Right lobe of liver (tissue), 6 donors: Measurements from ENCODE around the gene ICA1. TPM values are rescaled to one million over a fixed set of nuclear protein-coding genes. Genes with fewer than 3 reads are reported as not detected.

Source experiments
- ATAC-seq, 4 donors: fragments of 200-7000 bp; cut with Tn5 transposase; one replicate each; pipeline ENCODE4 v1.9.1; 2020; ENCODE audit warnings: mild to moderate bottlenecking in 4 of 4, moderate library complexity in 4 of 4
- DNase-seq, 3 donors: peaks; one replicate each; pipeline ENCODE4 v3.0.0-alpha.2; 2020
- H3K27ac ChIP-seq, 3 donors: fragments of 200-600 bp; one replicate each; pipeline ENCODE4 v1.8.0; 2022
- H3K27me3 ChIP-seq, 2 donors: fragments of 200-600 bp; one replicate each; pipeline ENCODE4 v1.8.0; 2022
- H3K36me3 ChIP-seq, 4 donors: fragments of 200-600 bp; sonication (generic) in 1 of 4; one replicate each; pipeline versions ENCODE4 v1.5.1 to v1.8.0; 2017 to 2022; ENCODE audit warnings: control low read depth in 1 of 4
- H3K4me1 ChIP-seq, 4 donors: fragments of 200-600 bp; sonication (generic) in 1 of 4; one replicate each; pipeline versions ENCODE4 v1.5.1 to v1.8.0; 2017 to 2022; ENCODE audit warnings: control low read depth in 1 of 4
- H3K4me3 ChIP-seq, 3 donors: fragments of 200-600 bp; one replicate each; pipeline ENCODE4 v1.8.0; 2022
- H3K9me3 ChIP-seq, 4 donors: fragments of 200-600 bp; sonication (generic) in 1 of 4; one replicate each; pipeline versions ENCODE4 v1.5.1 to v1.8.0; 2017 to 2022; ENCODE audit warnings: control low read depth in 1 of 4
- POLR2A ChIP-seq: fragments of 450-650 bp; IDR thresholded peaks from one replicate; pipeline ENCODE4 v1.6.1; 2017; ENCODE audit warnings: antibody characterized with exemption, mild to moderate bottlenecking
- WGBS: methylation state at CpG from one replicate; pipeline ENCODE4 v1.1.6; 2018; ENCODE audit warnings: low coverage, low lambda C conversion rate; ENCODE audit not compliant: insufficient coverage; ENCODE audit errors: missing lambda C conversion rate; 5-methylcytosine and 5-hydroxymethylcytosine counted together
- intact Hi-C, 2 donors: fragments of 100-400 bp; cut with DNase I; formaldehyde crosslinking; loops; one replicate each; pipeline versions ENCODE4 v1.11.2 to v1.14.1; 2022
- total RNA-seq, 6 experiments: library from RNA; depleted of rRNA in 2 of 6; stranded (reverse); fragments of >200 nt in 2 of 6; fragmentation: NEBNext Ultra II Directional in 3 of 6; extraction: Animal tissue kit (Norgen Biotek cat#: 25700) in 3 of 6; gene quantifications; one replicate each; pipeline versions ENCODE4 v1.1.0 to v1.2.4, GENCODE V29; 2016 to 2023
- TF ChIP-seq, protein P1 (sequence below), 4 donors: fragments of 200-600 bp in 3 of 4; fragments of 450-650 bp in 1 of 4; IDR thresholded peaks; one replicate each; pipeline versions ENCODE4 v1.5.1 to v1.8.0; 2016 to 2022; ENCODE audit warnings: antibody characterized with exemption in 4 of 4, mild to moderate bottlenecking in 2 of 4
- donor health status: DM: no; HTN: yes; CAD: no.
- donor health status: DM: no; HTN: no; CAD: no.
- donor health status: DM: no; HTN: no; CAD: no.
- donor health status: DM: no; HTN: yes; CAD: no.
- donor health status: DM: no; HTN: yes; CAD: no.

The ICA1 gene
- total RNA-seq, 6 experiments from 2014 or later = 0.95 to 15.0 (median 7.3) TPM

DNA sequence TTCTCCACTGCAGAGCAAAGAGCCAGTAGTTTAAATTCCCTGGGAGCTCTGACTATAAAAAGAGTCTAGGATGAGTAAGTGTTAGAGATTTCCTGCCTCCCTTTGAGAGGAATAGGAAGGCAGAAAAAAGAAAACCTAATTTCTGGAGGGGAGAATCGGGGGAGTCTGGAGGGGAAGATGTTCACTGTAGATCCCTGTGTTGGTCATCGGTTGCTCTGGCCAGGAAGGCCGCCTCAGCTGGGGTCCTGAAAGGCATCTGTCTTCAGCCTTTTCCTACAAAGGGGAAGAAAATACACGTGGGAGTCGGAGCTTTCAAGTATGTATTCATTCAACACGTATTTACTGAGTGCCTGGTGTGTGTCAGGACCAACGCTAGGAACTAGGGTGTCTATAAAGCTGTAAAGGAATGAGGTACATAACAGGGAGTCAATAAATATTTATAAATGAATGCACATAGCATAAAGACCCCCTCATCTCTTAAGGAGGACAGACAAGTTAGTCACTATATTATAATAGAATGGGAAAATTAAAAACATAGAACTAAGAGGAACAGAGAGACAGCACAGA lies 101.1 kb downstream of the ICA1 start:
- Histone ChIP-seq H3K27me3 (no peaks in the 10 kb centered on the region), H3K27ac (no peak overlapping the region), H3K36me3 (no peaks in the 10 kb centered on the region), H3K4me1 (peaks cover 0 to 21% (median 4%) of the 10 kb centered on the region in 4 donors), H3K4me3 (no peak overlapping the region), H3K9me3 (no peaks in the 10 kb centered on the region)
- intact Hi-C loops = no loop called here
- 87% methylated on average over 7 of the region's 7 CpGs for WGBS
- TF ChIP-seq, protein P1, sequence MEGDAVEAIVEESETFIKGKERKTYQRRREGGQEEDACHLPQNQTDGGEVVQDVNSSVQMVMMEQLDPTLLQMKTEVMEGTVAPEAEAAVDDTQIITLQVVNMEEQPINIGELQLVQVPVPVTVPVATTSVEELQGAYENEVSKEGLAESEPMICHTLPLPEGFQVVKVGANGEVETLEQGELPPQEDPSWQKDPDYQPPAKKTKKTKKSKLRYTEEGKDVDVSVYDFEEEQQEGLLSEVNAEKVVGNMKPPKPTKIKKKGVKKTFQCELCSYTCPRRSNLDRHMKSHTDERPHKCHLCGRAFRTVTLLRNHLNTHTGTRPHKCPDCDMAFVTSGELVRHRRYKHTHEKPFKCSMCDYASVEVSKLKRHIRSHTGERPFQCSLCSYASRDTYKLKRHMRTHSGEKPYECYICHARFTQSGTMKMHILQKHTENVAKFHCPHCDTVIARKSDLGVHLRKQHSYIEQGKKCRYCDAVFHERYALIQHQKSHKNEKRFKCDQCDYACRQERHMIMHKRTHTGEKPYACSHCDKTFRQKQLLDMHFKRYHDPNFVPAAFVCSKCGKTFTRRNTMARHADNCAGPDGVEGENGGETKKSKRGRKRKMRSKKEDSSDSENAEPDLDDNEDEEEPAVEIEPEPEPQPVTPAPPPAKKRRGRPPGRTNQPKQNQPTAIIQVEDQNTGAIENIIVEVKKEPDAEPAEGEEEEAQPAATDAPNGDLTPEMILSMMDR (IDR thresholded peaks at IDR 0.05) = no peak
- no peak for TF ChIP-seq POLR2A
- ATAC-seq (no peak), DNase-seq (no peak)

DNA sequence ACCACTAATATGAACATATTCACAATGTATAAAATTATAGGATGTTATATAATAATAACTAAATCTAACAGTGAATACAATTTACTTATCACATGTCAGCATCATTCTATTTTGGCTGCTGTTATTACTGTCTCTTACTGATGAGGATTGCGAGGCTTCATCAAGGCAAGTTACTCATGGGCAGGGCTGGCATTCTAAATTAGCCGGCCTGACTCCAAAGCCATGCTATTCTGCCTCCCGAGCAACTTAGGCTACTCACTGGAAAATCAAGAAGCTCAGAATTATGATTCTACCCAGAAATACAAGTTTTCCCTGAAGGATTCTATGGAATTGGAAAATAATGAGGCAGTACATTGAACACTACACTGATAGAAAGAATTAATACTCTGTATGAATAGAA lies 101.7 kb downstream of the ICA1 start:
- Histone ChIP-seq H3K9me3 (no peaks in the 10 kb centered on the region), H3K27me3 (no peaks in the 10 kb centered on the region), H3K36me3 (no peaks in the 10 kb centered on the region), H3K4me1 (peaks cover 0 to 27% (median 7%) of the 10 kb centered on the region in 4 donors), H3K4me3 (no peak overlapping the region), H3K27ac (no peak overlapping the region)
- whole genome bisulfite sequencing = 73% methylated on average over 3 of the region's 3 CpGs
- intact Hi-C loops = no loop called here
- DNase-seq (no peak), ATAC-seq (no peak)
- TF ChIP-seq, protein P1 (IDR thresholded peaks at IDR 0.05) = no peak
- TF ChIP-seq POLR2A = no peak

DNA sequence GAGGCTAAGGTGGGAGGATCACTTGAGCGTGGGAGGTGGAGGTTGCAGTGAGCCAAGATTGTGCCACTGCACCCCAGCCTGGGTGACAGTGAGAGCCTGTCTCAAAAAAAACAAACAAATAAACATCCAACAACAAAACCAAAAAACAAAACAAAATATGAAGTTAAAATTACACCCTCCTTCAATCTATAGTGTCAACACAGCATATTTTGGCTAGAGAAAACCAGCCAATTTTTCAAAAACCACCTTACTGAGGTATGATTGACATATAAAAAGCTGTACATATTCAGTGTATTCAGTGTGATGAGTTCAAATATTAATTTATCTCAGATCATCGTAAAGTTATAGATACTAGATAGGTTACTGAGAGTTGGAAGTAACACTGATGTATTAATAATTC lies 102.4 kb downstream of the ICA1 start:
- no peaks in the 10 kb centered on the region for H3K27me3 ChIP-seq
- TF ChIP-seq POLR2A = no peak
- TF ChIP-seq, protein P1 (IDR thresholded peaks at IDR 0.05) = no peak
- H3K4me1 ChIP-seq = peaks cover 0 to 33% (median 7%) of the 10 kb centered on the region in 4 donors
- H3K36me3 ChIP-seq = no peaks in the 10 kb centered on the region
- WGBS = 73% methylated on average over 2 of the region's 2 CpGs
- intact Hi-C loops = no loop called here
- H3K4me3 ChIP-seq = no peak overlapping the region
- DNase-seq (no peak), ATAC-seq (no peak)
- H3K27ac ChIP-seq = no peak overlapping the region
- no peaks in the 10 kb centered on the region for H3K9me3 ChIP-seq

DNA sequence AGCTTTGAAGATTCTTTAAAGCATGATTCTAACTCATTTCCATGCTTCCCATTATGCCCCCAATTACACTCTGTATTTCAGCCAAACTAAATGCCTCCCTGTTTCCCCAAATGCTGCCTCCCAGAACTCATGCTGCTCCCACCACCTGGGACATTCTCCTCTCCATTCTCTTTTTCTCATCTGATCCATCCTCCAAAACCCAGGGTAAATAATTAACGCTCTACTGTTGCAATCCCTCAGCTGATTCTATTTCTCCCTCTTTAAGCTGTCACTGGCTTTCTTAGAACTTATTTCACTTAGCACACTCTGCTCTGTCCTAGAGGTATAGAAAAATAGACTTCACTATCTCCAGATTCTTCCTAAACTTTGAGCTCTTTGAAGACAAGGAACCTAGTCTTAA lies 104.7 kb downstream of the ICA1 start:
- TF ChIP-seq, protein P1 (IDR thresholded peaks at IDR 0.05) = no peak
- TF ChIP-seq POLR2A = no peak
- Histone ChIP-seq H3K9me3 (no peaks in the 10 kb centered on the region), H3K4me1 (peaks cover 0 to 41% (median 7%) of the 10 kb centered on the region in 4 donors), H3K4me3 (no peak overlapping the region), H3K36me3 (no peaks in the 10 kb centered on the region), H3K27ac (no peak overlapping the region), H3K27me3 (no peaks in the 10 kb centered on the region)
- DNase-seq (no peak), ATAC-seq (peak; percentile 66 to 77 (median 70))
- intact Hi-C loops = no loop called here
- 29% methylated on average over 1 of the region's 1 CpG for WGBS
